Head of caudate nucleus (tissue), 42 donors: Measurements from ENCODE around the gene RHOJ.
A peak's percentile ranks its signal among the peaks of the same experiment; 100 is the strongest.
"Not testable (repeated sequence)": the region's sequence is repeated elsewhere in the genome, so short reads cannot be mapped to it uniquely, and the experiment has no call there.

Experiments
- DNase-seq, 42 donors: peaks; one replicate each; pipeline versions ENCODE4 v3.0.0 to v3.0.0-alpha.2; 2020 to 2021; ENCODE audit warnings: mixed read lengths in 7 of 42
- intact Hi-C: fragments of 100-400 bp; cut with DNase I; formaldehyde crosslinking; loops from one replicate; pipeline ENCODE4 v1.15.0; 2022

The RHOJ gene

GRCh38 chr14:63248211-63248610 is 44.0 kb downstream of the RHOJ start:
- no peak for DNase-seq
- intact Hi-C loops, result no loop called here

GRCh38 chr14:63249092-63249491 is 44.8 kb downstream of the RHOJ start:
- intact Hi-C loops, result no loop called here
- peak in 2 of 42 donors; percentile 10 to 46 for DNase-seq

GRCh38 chr14:63257299-63257698 is 53.1 kb downstream of the RHOJ start:
- intact Hi-C loops, result no loop called here

GRCh38 chr14:63262446-63262845 is 58.2 kb downstream of the RHOJ start:
- DNase-seq, result no peak
- intact Hi-C loops, result no loop called here

More at GRCh38 chr14:63257299-63257698, 53.1 kb downstream of the RHOJ start:
- no peak for DNase-seq

- intact Hi-C loops, result no loop called here
- no peak for DNase-seq
These were observed 61.9 kb downstream of the RHOJ start for GRCh38 chr14:63266106-63266505.

- intact Hi-C loops, result no loop called here
- DNase-seq, result no peak
These were observed 62.9 kb downstream of the RHOJ start for GRCh38 chr14:63267171-63267570.

- intact Hi-C loops, result no loop called here
- no peak for DNase-seq
These were observed 64.5 kb downstream of the RHOJ start for GRCh38 chr14:63268771-63269170.

- intact Hi-C loops, result loop anchor here (10.0 kb wide), 2 partner anchors 95 to 1105 kb away; no protein-coding TSS in a partner anchor
- DNase-seq, result no peak
These were observed 65.5 kb downstream of the RHOJ start for GRCh38 chr14:63269561-63270225.

- no peak for DNase-seq
- intact Hi-C loops, result loop anchor here (10.0 kb wide), 2 partner anchors 98 to 1108 kb away; no protein-coding TSS in a partner anchor
These were observed 68.9 kb downstream of the RHOJ start for GRCh38 chr14:63273129-63273528.

- intact Hi-C loops, result loop anchor here (10.0 kb wide), 2 partner anchors 99 to 1109 kb away; no protein-coding TSS in a partner anchor
- no peak for DNase-seq
These were observed 69.7 kb downstream of the RHOJ start for GRCh38 chr14:63273717-63274655.

- DNase-seq, result no peak
- intact Hi-C loops, result loop anchor here (10.0 kb wide), 2 partner anchors 101 to 1111 kb away; no protein-coding TSS in a partner anchor
These were observed 71.4 kb downstream of the RHOJ start for GRCh38 chr14:63275611-63276010.

- DNase-seq, result no peak
- intact Hi-C loops, result loop anchor here (10.0 kb wide), 2 partner anchors 101 to 1111 kb away; no protein-coding TSS in a partner anchor
These were observed 71.8 kb downstream of the RHOJ start for GRCh38 chr14:63276016-63276415.

GRCh38 chr14:63276492-63277342 is 72.5 kb downstream of the RHOJ start:
- intact Hi-C loops, result loop anchor here (10.0 kb wide), 2 partner anchors 102 to 1112 kb away; no protein-coding TSS in a partner anchor
- peak in 3 of 42 donors; percentile 14 to 47 (median 18) for DNase-seq

- DNase-seq, result no peak
- intact Hi-C loops, result loop anchor here (10.0 kb wide), 2 partner anchors 103 to 1113 kb away; no protein-coding TSS in a partner anchor
These were observed 73.4 kb downstream of the RHOJ start for GRCh38 chr14:63277591-63278183.

GRCh38 chr14:63279933-63280332 is 75.7 kb downstream of the RHOJ start:
- intact Hi-C loops, result loop anchor here (10.0 kb wide), 2 partner anchors 105 to 1115 kb away; no protein-coding TSS in a partner anchor
- DNase-seq, result not testable (repeated sequence)

GRCh38 chr14:63282997-63283883 is 79.0 kb downstream of the RHOJ start:
- DNase-seq, result no peak
- intact Hi-C loops, result no loop called here

- DNase-seq, result no peak
- intact Hi-C loops, result no loop called here
These were observed 79.6 kb downstream of the RHOJ start for GRCh38 chr14:63283884-63284248.
